ENCODE data around the gene ZNF677. TPM values are rescaled to one million over a fixed set of nuclear protein-coding genes. Genes with fewer than 3 reads are reported as not detected.

Gene ZNF677
- total and polyA plus RNA-seq, 10 of the 15 experiments (the other 5 are each of a cell fraction or from before 2014, with no cell fraction given): 0.07 to 0.68 (median 0.16) TPM; not detected in 6

GRCh38 chr19:53196777-53197396 is 57.8 kb downstream of the ZNF677 start (continued):
- TF ChIP-seq ZNF384 (IDR thresholded peaks at IDR 0.05; ENCODE audit: borderline replicate concordance, low read depth, low read length) (no peak), CHD2 (IDR thresholded peaks at IDR 0.05; ENCODE audit: borderline replicate concordance, low read depth, low read length) (no peak), ATF7 (IDR thresholded peaks at IDR 0.05; ENCODE audit: low read depth) (no peak), FOXK2 (IDR thresholded peaks at IDR 0.05) (no peak), STAT3 (IDR thresholded peaks at IDR 0.05; ENCODE audit: low read depth, low read length) (no peak), MLLT1 (IDR thresholded peaks at IDR 0.05) (peak; percentile 43; the same call in 1 of the 2 replicates), ZNF274 (IDR thresholded peaks at IDR 0.05; ENCODE audit: insufficient read depth, insufficient read length) (no peak), PKNOX1 (IDR thresholded peaks at IDR 0.05) (no peak), CUX1 (IDR thresholded peaks at IDR 0.05; ENCODE audit: insufficient replicate concordance, low read depth, low read length) (no peak), FOXM1 (IDR thresholded peaks at IDR 0.05; ENCODE audit: low read depth, low read length) (no peak), GABPA (IDR thresholded peaks at IDR 0.05; ENCODE audit: low read depth) (peak; percentile 35; the same call in 1 of the 2 replicates), POLR2AphosphoS2 (IDR thresholded peaks at IDR 0.05; ENCODE audit: low read depth, low read length) (peak; percentile 36; the same call in 1 of the 2 replicates), EP300 (IDR thresholded peaks at IDR 0.05; ENCODE audit: borderline replicate concordance in 1 of 2, control insufficient read depth in 1 of 2, low read depth in 2 of 2, low read length in 2 of 2) (no peak), SMAD5 (IDR thresholded peaks at IDR 0.05; ENCODE audit: low read depth) (0 out of 2 replicates have a peak, but pooled peaks have one; percentile 34), NKRF (conservative IDR thresholded peaks at IDR 0.05) (no peak), SUZ12 (IDR thresholded peaks at IDR 0.05; ENCODE audit: unreplicated experiment) (no peak), TARDBP (IDR thresholded peaks at IDR 0.05; ENCODE audit: borderline replicate concordance) (no peak), BHLHE40 (IDR thresholded peaks at IDR 0.05; ENCODE audit: borderline replicate concordance in 1 of 2, low read depth in 2 of 2, low read length in 1 of 2) (no peak), CEBPB (IDR thresholded peaks at IDR 0.05; ENCODE audit: borderline replicate concordance in 1 of 2, low read depth in 2 of 2, low read length in 2 of 2) (no peak), ZBED1 (IDR thresholded peaks at IDR 0.05; ENCODE audit: borderline replicate concordance) (no peak)
